ENCODE measurements around the gene KIF1A. TPM values are rescaled to one million over a fixed set of nuclear protein-coding genes. Genes with fewer than 3 reads are reported as not detected.

KIF1A gene
- total and polyA plus RNA-seq, 2 of the 8 experiments (the other 6 are each of a cell fraction or from before 2014, with no cell fraction given), result 61.3 to 281 TPM

- H3K4me3 ChIP-seq (ENCODE audit: extremely low read depth in 1 of 4, insufficient read depth in 2 of 4, low read depth in 3 of 4, low read length in 4 of 4), result no peak overlapping the region
- H2BK5ac ChIP-seq (ENCODE audit: low read depth, low read length), result no peak overlapping the region
- H2AFZ ChIP-seq (ENCODE audit: low read length), result no peak overlapping the region
- no peaks in the 10 kb centered on the region for H3K36me3 ChIP-seq (ENCODE audit: control insufficient read depth in 2 of 4, insufficient read depth in 4 of 4, low read length in 3 of 4)
- H3K4me1 ChIP-seq (replicated peaks in 1 of 4; ENCODE audit: control insufficient read depth in 3 of 4, insufficient read depth in 4 of 4, low read length in 3 of 4), result peaks cover 0 to 3% (median 0%) of the 10 kb centered on the region in 4 experiments; a peak in 2 of 7 replicates
- peak overlapping the region; percentile 68; the same call in 1 of the 2 replicates for H4K8ac ChIP-seq (ENCODE audit: extremely low read depth, insufficient read depth, low read length)
- no peaks in the 10 kb centered on the region for H3K79me2 ChIP-seq (ENCODE audit: control insufficient read depth in 1 of 2, insufficient read depth in 2 of 2, low read length in 2 of 2)
- no peak overlapping the region for H3K4me2 ChIP-seq (ENCODE audit: insufficient read depth in 1 of 2, low read depth in 2 of 2, low read length in 2 of 2)
- POLR2A ChIA-PET (ENCODE audit: partially characterized antibody), result no interaction called here
- H2BK20ac ChIP-seq (ENCODE audit: low read length), result no peak overlapping the region
- H3K79me1 ChIP-seq (ENCODE audit: low read depth, low read length), result no peaks in the 10 kb centered on the region
- H3K4ac ChIP-seq (replicated peaks; ENCODE audit: insufficient read length, low read depth, low read length), result no peak overlapping the region
- no peaks in the 10 kb centered on the region for H4K20me1 ChIP-seq (replicated peaks in 1 of 2; ENCODE audit: control insufficient read depth in 1 of 2, insufficient read depth in 2 of 2, low read length in 2 of 2)
- no peak overlapping the region for H3K23ac ChIP-seq (ENCODE audit: insufficient read length)
- CTCF ChIA-PET (ENCODE audit: partially characterized antibody), result interaction anchor here (0.9 to 1.6 kb wide), 2 partner anchors 107 to 122 kb away, joined by 3 read pairs; no protein-coding TSS in a partner anchor
- no peak overlapping the region for H3K27ac ChIP-seq (ENCODE audit: low read depth, low read length)
- H3K14ac ChIP-seq (ENCODE audit: insufficient read length), result no peak overlapping the region
- H3K27me3 ChIP-seq (replicated peaks in 1 of 4; ENCODE audit: control insufficient read depth in 3 of 4, extremely low read depth in 1 of 4, insufficient read depth in 3 of 4, low read length in 3 of 4), result no peaks in the 10 kb centered on the region; a peak in 1 of 7 replicates
- no peak for TF ChIP-seq YY1 (IDR thresholded peaks at IDR 0.05; ENCODE audit: low read depth, low read length)
- TF ChIP-seq SAP30 (IDR thresholded peaks at IDR 0.05; ENCODE audit: insufficient read depth, insufficient replicate concordance, low read length), result no peak
- no peak for TF ChIP-seq POU5F1 (IDR thresholded peaks at IDR 0.05; ENCODE audit: low read depth, low read length)
- no peak for TF ChIP-seq CREB1 (IDR thresholded peaks at IDR 0.05)
- TF ChIP-seq HDAC6 (IDR thresholded peaks at IDR 0.05; ENCODE audit: low read depth, low read length), result no peak
- no peak for TF ChIP-seq POLR2A (IDR thresholded peaks at IDR 0.05; ENCODE audit: control extremely low read depth in 1 of 2, low read depth in 2 of 2, low read length in 2 of 2)
- H2BK12ac ChIP-seq (ENCODE audit: low read depth, low read length), result no peak overlapping the region
- H3K9ac ChIP-seq (replicated peaks in 1 of 4; ENCODE audit: extremely low read depth in 1 of 4, low read depth in 3 of 4, low read length in 3 of 4), result no peak overlapping the region
- no peak overlapping the region for H2BK15ac ChIP-seq (ENCODE audit: low read length)
- WGBS, 2 experiments (ENCODE audit: extremely low coverage in 1 of 2, insufficient coverage in 1 of 2, insufficient read length in 1 of 2, insufficient replicate concordance in 2 of 2, low coverage in 1 of 2, low lambda C conversion rate in 2 of 2, missing lambda C conversion rate in 1 of 2), result 85% methylated on average over 14 of the region's 20 CpGs; no CpG with 5 or more reads in 1 of the 2 experiments
- no peak overlapping the region for H3K56ac ChIP-seq (replicated peaks; ENCODE audit: insufficient read length, low read depth, low read length)
- FAIRE-seq, result no peak
- H2BK120ac ChIP-seq (replicated peaks; ENCODE audit: low read depth, low read length), result no peak overlapping the region
- no peaks in the 10 kb centered on the region for H3K9me3 ChIP-seq (ENCODE audit: insufficient read depth in 2 of 2, low read depth in 1 of 2, low read length in 1 of 2)
- H3K18ac ChIP-seq (ENCODE audit: extremely low read depth, low read length), result no peak overlapping the region
- no peaks in the 10 kb centered on the region for H3K23me2 ChIP-seq (ENCODE audit: low read depth, low read length)
- DNase-seq (ENCODE audit: low read depth in 1 of 2, low spot score in 2 of 2), result peak in 1 of 2 experiments; percentile 41
- no peak overlapping the region for H4K5ac ChIP-seq (ENCODE audit: insufficient read length, low read depth, low read length)
- no peak overlapping the region for H4K91ac ChIP-seq (replicated peaks; ENCODE audit: insufficient read length, low read length)
- H2AK5ac ChIP-seq (ENCODE audit: low read depth, low read length), result no peak overlapping the region; the same call in 1 of the 2 replicates
These were observed 132.8 kb downstream of the KIF1A start for GRCh38 chr2:240687045-240687740.
